CD4-positive, CD25-positive, alpha-beta regulatory T cell (primary cell): Measurements from ENCODE around the gene TSPAN4. TPM values are rescaled to one million over a fixed set of nuclear protein-coding genes. Genes with fewer than 3 reads are reported as not detected.

Experiments used
- ATAC-seq, 2 donors: fragments of 150-1000 bp; cut with Tn5 transposase; one replicate each; pipeline ENCODE4 v1.10.0; 2021; ENCODE audit warnings: low read depth in 2 of 2, moderate number of reproducible peaks in 2 of 2, moderate library complexity in 1 of 2
- DNase-seq, 3 donors: peaks; one replicate each; pipeline versions ENCODE4 v3.0.0 to v3.0.0-alpha.2; 2012 to 2022; ENCODE audit warnings: mixed read lengths in 1 of 3
- H3K27ac ChIP-seq: one replicate; pipeline ENCODE4 v1.7.0; 2013; ENCODE audit warnings: mild to moderate bottlenecking, low read length; ENCODE audit not compliant: insufficient read depth, poor library complexity, severe bottlenecking
- H3K27me3 ChIP-seq: one replicate; pipeline ENCODE4 v1.7.0; 2013; ENCODE audit warnings: low read length; ENCODE audit not compliant: control insufficient read depth, insufficient read depth
- H3K36me3 ChIP-seq: one replicate; pipeline ENCODE4 v1.7.0; 2013; ENCODE audit warnings: mild to moderate bottlenecking, low read length, moderate library complexity; ENCODE audit not compliant: control insufficient read depth, insufficient read depth
- H3K4me1 ChIP-seq: 2 replicates; pipeline ENCODE4 v1.7.0; 2013; ENCODE audit warnings: mild to moderate bottlenecking, low read length; ENCODE audit not compliant: insufficient read depth, control insufficient read depth, poor library complexity, severe bottlenecking
- H3K4me3 ChIP-seq: one replicate; pipeline ENCODE4 v1.7.0; 2013; ENCODE audit warnings: low read depth, mild to moderate bottlenecking, low read length, moderate library complexity
- H3K9me3 ChIP-seq, 2 experiments: 1 replicate in 1 of 2; 2 replicates in 1 of 2; pipeline ENCODE4 v1.7.0; 2013; ENCODE audit warnings: low read length in 2 of 2, mild to moderate bottlenecking in 1 of 2, moderate library complexity in 1 of 2; ENCODE audit not compliant: control insufficient read depth in 2 of 2
- H3K27ac Mint-ChIP-seq, 3 donors: one replicate each; pipeline ENCODE4 v1.8.0; 2020 to 2022; ENCODE audit warnings: mild to moderate bottlenecking in 3 of 3, mixed read lengths in 3 of 3, moderate library complexity in 2 of 3
- H3K27me3 Mint-ChIP-seq: one replicate; pipeline ENCODE4 v1.8.0; 2022; ENCODE audit warnings: mild to moderate bottlenecking, mixed read lengths
- H3K36me3 Mint-ChIP-seq: one replicate; pipeline ENCODE4 v1.8.0; 2020; ENCODE audit warnings: mixed read lengths
- H3K4me1 Mint-ChIP-seq, 4 donors: one replicate each; pipeline ENCODE4 v1.8.0; 2020 to 2022; ENCODE audit warnings: mixed read lengths in 4 of 4, mild to moderate bottlenecking in 1 of 4
- H3K4me3 Mint-ChIP-seq, 4 donors: one replicate each; pipeline ENCODE4 v1.8.0; 2020 to 2022; ENCODE audit warnings: mild to moderate bottlenecking in 4 of 4, mixed read lengths in 4 of 4, moderate library complexity in 3 of 4
- H3K9me3 Mint-ChIP-seq, 7 donors: one replicate each; pipeline ENCODE4 v1.8.0; 2020 to 2022; ENCODE audit warnings: mixed read lengths in 7 of 7, mild to moderate bottlenecking in 3 of 7, moderate library complexity in 2 of 7
- polyA plus RNA-seq, 4 donors: library from polyadenylated mRNA; unstranded; fragments of 300-500 nt; fragmentation: Illumina TruSeq; gene quantifications; one replicate each; pipeline ENCODE4 v1.2.3, GENCODE V29; 2021
- total RNA-seq: library from RNA; stranded (reverse); gene quantifications from one replicate; pipeline ENCODE4 v1.2.3, GENCODE V29; 2022

The TSPAN4 gene
- total and polyA plus RNA-seq, 5 donors from 2014 or later, result 1.2 to 2.2 (median 1.6) TPM

DNA sequence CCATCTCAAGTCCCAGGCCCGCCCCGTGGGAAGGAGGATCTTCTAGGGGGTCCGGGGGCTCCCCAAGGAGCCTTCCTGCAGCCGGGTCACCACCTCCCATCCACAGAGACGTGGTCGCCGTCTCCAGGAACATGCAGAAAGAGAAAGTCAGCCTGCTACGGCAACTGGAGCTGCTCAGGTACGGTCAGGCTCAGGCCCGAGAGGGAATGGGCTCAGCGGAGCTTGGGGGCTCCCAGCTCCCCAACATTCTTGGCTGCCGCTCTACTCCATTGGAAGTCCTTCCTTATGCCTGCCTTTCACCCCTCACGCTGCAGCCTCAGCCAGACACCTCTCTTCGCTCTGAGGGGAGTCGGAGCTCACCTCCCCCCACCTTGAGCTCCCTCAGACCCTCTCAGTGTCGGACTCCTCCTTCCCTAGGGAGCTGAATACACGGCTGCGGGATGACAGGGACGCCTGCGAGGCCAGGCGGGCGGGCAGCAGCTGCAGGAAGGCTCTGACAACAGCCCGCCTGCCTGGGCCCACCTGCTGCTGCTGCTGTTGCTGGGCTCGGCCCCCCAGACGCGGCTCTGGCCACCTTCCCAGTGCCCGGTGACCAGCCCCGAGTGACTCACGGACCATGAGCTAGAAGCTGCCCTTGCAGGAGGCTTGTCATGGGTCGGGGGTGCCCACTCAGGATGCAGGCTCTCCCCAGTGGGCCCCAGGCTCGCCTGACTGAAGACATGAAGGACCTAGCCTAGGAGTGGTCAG is 11.4 kb upstream of the TSPAN4 start:
- no peaks in the 10 kb centered on the region for H3K27me3 ChIP-seq
- Mint-ChIP-seq H3K27me3 (peaks cover 37% of the 10 kb centered on the region), H3K4me3 (peak overlapping the region; percentile 54 to 63 (median 58)), H3K27ac (peak overlapping the region in 1 of 3 donors; percentile 73), H3K4me1 (peaks cover 0 to 51% (median 8%) of the 10 kb centered on the region in 4 donors), H3K36me3 (no peaks in the 10 kb centered on the region), H3K9me3 (no peaks in the 10 kb centered on the region)
- no peak overlapping the region for H3K4me3 ChIP-seq
- H3K36me3 ChIP-seq, result no peaks in the 10 kb centered on the region
- H3K4me1 ChIP-seq, result peaks cover 68% of the 10 kb centered on the region
- DNase-seq (no peak), ATAC-seq (no peak)
- H3K9me3 ChIP-seq, result no peaks in the 10 kb centered on the region
- no peak overlapping the region for H3K27ac ChIP-seq

DNA sequence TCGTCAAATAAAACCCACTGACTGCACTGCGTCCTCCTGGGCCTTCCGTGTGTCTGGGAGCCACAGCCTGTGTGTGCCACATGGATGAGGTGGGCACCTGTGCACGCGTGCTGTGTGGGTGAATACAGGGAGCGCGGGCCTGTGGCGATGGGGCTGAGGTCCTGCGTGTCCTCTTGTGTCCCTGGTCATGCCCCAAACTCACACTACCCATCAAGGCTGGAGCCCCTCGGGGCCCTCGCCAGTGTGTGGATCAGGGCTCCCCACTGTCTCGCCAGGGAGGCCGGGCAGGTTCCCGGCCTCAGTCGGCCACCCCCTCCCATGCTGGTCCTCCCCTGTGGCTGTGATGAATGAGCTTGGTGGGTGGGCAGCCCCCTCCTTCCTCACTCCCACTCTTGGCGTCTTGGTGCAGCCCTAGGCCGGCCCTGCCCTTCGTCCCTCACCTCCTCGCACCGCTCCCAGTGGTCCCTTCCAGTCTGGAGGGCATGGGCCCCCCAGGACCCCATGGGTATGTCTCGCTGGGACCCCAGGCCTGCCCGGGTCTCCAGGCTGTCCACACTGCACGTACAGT is 10.6 kb upstream of the TSPAN4 start:
- peaks cover 33% of the 10 kb centered on the region for H3K27me3 Mint-ChIP-seq
- peak overlapping the region; percentile 54 to 72 (median 58) for H3K4me3 Mint-ChIP-seq
- Histone ChIP-seq H3K4me3 (no peak overlapping the region), H3K36me3 (no peaks in the 10 kb centered on the region), H3K4me1 (peaks cover 60% of the 10 kb centered on the region), H3K27ac (no peak overlapping the region), H3K27me3 (no peaks in the 10 kb centered on the region), H3K9me3 (no peaks in the 10 kb centered on the region)
- H3K9me3 Mint-ChIP-seq, result no peaks in the 10 kb centered on the region
- no peak for DNase-seq
- peak overlapping the region in 1 of 3 donors; percentile 73 for H3K27ac Mint-ChIP-seq
- no peaks in the 10 kb centered on the region for H3K36me3 Mint-ChIP-seq
- H3K4me1 Mint-ChIP-seq, result peaks cover 0 to 46% (median 6%) of the 10 kb centered on the region in 4 donors
- ATAC-seq, result no peak

DNA sequence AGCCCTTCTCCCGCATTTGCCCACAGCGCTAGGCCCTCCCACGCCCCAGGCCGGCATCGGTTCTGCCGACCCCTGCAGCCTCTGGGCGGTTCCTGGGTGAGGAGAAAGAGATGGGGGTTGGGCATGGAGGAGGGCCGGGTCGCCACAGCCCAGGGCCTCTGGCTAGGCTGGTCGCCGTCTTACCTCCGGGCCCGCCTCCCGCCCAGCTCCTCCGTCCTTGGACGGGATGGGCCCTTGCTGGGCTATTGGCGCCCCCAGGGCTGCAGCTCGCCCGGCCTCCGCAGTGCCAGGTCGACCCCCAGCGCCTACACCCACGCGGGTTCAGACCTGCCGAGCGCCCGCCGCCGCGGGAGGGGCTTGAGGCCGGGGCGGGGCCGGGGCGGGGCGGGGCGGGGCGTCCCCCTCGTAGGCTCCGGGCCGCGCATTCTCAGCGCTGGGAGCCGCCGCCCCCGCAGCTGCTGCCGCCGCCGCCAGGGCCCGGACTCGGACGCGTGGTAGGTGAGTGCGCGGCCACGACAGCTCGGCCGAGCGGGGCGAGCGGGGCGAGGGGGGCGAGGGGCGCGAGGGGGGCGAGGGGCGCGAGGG is 10.0 kb upstream of the TSPAN4 start, which contains the start of gene CD151:
CD151 (plus strand) TSS at position 424 of the 585 bp plus-strand sequence. CDS start 3,118 bp downstream, outside the sequence.
- Histone ChIP-seq H3K36me3 (no peaks in the 10 kb centered on the region), H3K9me3 (no peaks in the 10 kb centered on the region), H3K4me1 (peaks cover 54% of the 10 kb centered on the region), H3K27me3 (no peaks in the 10 kb centered on the region), H3K4me3 (no peak within 1 kb of the TSS), H3K27ac (no peak within 1 kb of the TSS)
- ATAC-seq (peak; percentile 54), DNase-seq (peak in 2 of 3 donors; percentile 39 to 60)
- H3K4me3 Mint-ChIP-seq, result peak within 1 kb of the TSS; percentile 75 to 78 (median 78)
- H3K27me3 Mint-ChIP-seq, result peaks cover 30% of the 10 kb centered on the region
- H3K9me3 Mint-ChIP-seq, result no peaks in the 10 kb centered on the region
- peak within 1 kb of the TSS in 1 of 3 donors; percentile 73 for H3K27ac Mint-ChIP-seq
- no peaks in the 10 kb centered on the region for H3K36me3 Mint-ChIP-seq
- peaks cover 0 to 43% (median 5%) of the 10 kb centered on the region in 4 donors for H3K4me1 Mint-ChIP-seq

DNA sequence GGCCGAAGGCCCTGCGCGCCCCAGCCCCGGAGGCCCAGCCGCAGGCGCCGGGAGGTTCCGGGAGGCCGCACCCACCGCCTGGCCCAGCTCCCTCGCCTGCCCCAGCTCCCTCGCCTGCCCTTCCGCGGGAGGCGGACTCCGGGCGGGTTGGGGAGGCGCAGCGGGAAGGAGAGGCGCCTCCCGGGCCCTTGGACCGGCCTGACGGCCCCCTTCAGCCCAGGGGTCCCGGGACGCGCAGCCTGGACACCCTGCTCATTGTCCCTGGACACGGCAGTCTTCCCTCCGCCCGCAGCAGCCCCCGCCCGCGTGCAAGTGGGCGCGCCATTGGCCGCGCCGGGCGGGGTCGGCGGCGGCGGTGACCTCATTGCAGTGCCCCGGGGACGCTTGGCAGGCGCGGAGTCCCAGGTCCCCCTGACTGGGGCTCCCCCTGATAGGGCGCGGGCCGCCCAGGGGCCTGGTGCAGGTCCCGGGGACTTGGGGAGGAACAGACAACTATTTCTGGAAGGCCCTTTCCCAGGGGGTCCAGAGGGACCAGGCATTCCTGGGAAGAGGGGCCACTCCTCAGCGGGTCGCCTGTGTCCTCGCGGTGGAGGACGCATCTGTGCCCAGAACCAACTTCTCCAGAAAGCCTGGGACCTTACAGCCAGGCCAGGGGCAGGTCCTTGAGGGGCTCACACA is 9.4 kb upstream of the TSPAN4 start:
- no peaks in the 10 kb centered on the region for H3K27me3 ChIP-seq
- peak in 1 of 3 donors; percentile 39 for DNase-seq
- H3K9me3 ChIP-seq, result no peaks in the 10 kb centered on the region
- Mint-ChIP-seq H3K27me3 (peaks cover 23% of the 10 kb centered on the region), H3K4me3 (peak overlapping the region in 2 of 4 donors; percentile 78), H3K36me3 (no peaks in the 10 kb centered on the region), H3K4me1 (peaks cover 0 to 37% (median 1%) of the 10 kb centered on the region in 4 donors), H3K27ac (no peak overlapping the region), H3K9me3 (no peaks in the 10 kb centered on the region)
- no peaks in the 10 kb centered on the region for H3K36me3 ChIP-seq
- no peak overlapping the region for H3K27ac ChIP-seq
- H3K4me1 ChIP-seq, result peaks cover 52% of the 10 kb centered on the region
- ATAC-seq, result peak; percentile 7 to 12
- no peak overlapping the region for H3K4me3 ChIP-seq

DNA sequence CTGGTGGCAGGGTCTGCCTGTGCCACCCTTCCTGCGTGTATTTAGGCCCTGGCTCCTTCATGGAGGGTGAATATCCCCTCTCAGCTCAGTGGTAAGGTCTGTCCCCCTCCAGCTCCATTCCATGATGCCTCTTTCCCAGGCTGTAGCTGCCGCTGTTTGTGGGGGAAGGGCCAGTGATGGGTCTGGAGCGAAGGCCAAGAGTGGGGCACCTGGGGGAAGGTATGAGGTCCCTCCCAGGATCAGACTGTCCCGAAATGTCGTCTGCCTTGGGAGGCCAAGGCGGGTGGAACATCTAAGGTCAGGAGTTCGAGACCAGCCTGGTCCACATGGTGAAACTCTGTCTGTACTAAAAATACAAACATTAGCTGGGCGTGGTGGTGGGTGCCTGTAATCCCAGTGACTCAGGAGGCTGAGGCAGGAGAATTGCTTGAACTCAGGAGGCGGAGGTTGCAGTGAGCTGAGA is 8.8 kb upstream of the TSPAN4 start:
- no peaks in the 10 kb centered on the region for H3K9me3 Mint-ChIP-seq
- no peak for DNase-seq
- H3K4me1 Mint-ChIP-seq, result peaks cover 0 to 34% (median 0%) of the 10 kb centered on the region in 4 donors
- no peaks in the 10 kb centered on the region for H3K27me3 ChIP-seq
- peaks cover 17% of the 10 kb centered on the region for H3K27me3 Mint-ChIP-seq
- no peak overlapping the region for H3K4me3 ChIP-seq
- no peak for ATAC-seq
- no peaks in the 10 kb centered on the region for H3K9me3 ChIP-seq
- H3K27ac ChIP-seq, result no peak overlapping the region
- H3K36me3 ChIP-seq, result peaks cover 6% of the 10 kb centered on the region
- H3K4me3 Mint-ChIP-seq, result peak overlapping the region; percentile 75 to 83 (median 78)
- H3K36me3 Mint-ChIP-seq, result no peaks in the 10 kb centered on the region
- peaks cover 48% of the 10 kb centered on the region for H3K4me1 ChIP-seq
- no peak overlapping the region for H3K27ac Mint-ChIP-seq

DNA sequence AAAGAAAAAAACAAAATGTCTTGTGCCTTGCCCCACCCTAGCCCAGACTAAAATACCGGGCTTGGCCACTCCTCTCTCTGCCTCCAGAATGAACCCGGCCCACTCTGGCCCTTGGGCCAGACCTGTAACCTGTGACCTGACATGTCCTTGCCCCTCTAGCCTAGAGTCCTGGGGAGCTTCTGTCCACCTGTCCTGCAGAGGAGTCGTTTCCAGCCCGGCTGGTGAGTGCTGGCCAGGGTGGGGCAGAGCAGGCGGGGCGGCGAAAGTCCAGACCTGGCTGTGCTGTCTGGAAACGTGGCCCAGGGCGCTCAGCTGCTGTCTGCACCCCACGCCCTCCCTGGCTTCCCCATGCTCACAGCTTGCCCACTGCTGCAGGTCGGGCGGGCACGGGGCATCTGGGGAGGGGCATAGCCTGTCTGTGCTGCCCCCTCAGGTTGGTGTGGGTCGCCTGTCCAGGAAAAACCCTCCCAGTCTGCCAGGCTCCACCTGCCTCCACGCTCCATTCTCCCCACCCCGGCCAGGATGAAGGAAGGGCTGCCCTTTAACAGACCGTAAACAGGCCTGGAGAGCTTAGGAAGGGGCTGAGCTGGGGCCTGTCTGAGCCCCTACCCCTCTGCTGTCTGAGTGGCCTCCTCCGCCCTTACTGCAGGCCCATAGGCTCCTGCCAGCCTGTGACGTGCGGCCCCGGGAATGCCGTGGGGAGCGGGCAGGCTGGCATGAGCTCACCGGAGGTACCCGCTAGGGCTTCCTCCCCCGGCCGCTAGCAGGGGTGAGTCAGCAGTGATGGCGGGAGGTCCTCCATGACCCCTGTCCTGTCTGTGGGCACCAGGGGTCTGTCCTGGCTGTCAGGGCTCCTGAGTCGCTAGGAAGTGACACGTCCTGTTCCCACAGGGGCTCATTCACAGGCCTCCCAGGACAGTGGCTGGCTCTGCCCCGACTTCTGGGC is 8.0 kb upstream of the TSPAN4 start:
- H3K36me3 Mint-ChIP-seq, result no peaks in the 10 kb centered on the region
- no peak overlapping the region for H3K27ac ChIP-seq
- no peaks in the 10 kb centered on the region for H3K27me3 ChIP-seq

More for the DNA sequence above, 8.0 kb upstream of the TSPAN4 start:
- H3K36me3 ChIP-seq, result peaks cover 6% of the 10 kb centered on the region
- H3K4me3 ChIP-seq, result no peak overlapping the region
- no peaks in the 10 kb centered on the region for H3K9me3 ChIP-seq
- peak overlapping the region; percentile 75 to 83 (median 78) for H3K4me3 Mint-ChIP-seq
- no peak for DNase-seq
- H3K4me1 ChIP-seq, result peaks cover 41% of the 10 kb centered on the region
- peaks cover 0 to 29% (median 0%) of the 10 kb centered on the region in 4 donors for H3K4me1 Mint-ChIP-seq
- ATAC-seq, result no peak
- H3K27me3 Mint-ChIP-seq, result peaks cover 10% of the 10 kb centered on the region
- H3K27ac Mint-ChIP-seq, result no peak overlapping the region
- no peaks in the 10 kb centered on the region for H3K9me3 Mint-ChIP-seq
